Islet of Langerhans (tissue), 1 donor: ENCODE data around the gene HOXB2.

ENCODE experiments used
- FAIRE-seq: peaks from one replicate; lab custom pipeline; 2011; peaks lifted over from hg19 to GRCh38; lab: Jason Lieb, UNC

The HOXB2 gene

DNA sequence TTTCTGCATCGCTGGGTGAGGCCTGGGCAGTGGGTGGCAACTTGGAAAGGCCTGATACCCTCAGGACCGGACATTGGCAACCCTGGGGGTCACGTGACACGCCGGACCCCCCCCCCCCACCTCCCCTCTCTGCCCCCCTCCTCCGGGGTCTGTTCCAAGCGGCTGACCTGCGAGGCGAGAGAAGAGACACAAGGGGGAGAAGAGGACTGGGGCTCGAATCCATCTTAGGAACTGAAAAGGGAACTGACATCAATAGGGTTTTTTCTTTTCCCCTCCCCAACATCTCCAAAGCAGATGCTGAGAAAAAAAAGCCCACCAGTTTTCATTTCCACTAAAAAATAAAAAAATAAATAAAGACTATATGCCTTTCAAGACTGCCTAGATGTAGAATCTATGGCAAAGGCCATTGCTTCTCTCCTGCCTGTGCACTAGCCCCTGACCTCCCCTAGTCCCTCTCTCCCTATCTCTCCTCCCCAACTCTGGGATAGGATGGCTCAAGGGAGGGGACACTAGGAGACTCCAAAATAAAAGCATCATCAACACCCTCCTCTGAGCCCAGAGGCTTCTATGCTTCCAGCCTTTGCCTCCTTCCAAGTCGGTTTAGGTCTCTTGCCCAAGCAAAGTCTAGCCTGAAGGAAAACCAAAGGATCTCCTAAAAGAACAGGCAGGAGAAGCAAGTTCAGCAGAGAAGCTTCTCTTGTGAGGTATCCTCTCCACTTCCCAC, 7.7 kb upstream of the HOXB2 start:
- no peak for FAIRE-seq

DNA sequence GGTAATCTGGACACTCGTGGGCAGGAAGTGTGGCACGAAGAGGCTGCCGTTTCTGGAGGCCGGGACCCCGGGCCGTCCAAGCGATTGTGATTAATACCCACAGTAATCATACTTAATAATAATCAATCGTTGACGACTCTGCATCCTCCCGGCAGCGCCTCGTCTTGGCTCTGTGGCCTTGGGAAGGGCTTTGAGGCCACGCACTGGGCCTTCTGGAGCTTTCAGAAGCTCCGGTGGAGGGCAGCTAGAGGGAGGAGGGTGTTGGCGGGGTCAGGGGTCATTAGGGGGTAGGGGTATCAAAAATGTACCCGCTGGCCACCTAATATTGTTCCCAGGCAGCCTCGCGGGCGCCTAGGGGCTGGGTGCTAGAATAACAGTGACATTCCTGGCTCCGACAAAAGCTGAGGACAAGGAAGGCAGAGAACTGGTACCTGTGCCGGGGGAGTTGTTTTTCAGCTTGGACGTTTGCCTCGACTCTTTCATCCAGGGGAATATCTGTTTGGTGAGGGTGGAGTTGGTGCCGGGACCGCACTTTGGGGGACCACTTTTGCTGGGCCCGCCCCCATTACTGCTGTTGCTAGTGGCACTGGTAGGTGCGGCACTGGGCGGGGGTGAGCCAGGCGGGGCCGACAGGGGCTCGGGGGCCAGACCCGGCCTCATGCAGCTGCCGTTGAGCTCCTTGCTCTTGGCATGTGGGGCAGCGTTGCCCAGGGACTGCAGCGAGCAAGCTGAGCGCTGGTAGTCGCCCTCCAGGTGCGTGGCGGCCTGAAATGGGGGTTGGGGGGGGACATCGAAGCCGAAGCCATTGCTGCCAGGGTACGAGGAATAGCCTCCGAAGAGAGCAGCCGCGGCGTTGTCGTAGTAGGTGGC, 6.9 kb upstream of the HOXB2 start:
- FAIRE-seq: no peak

- no peak for FAIRE-seq
These were observed 6.3 kb upstream of the HOXB2 start for GRCh38 chr17:48551214-48551555.

DNA sequence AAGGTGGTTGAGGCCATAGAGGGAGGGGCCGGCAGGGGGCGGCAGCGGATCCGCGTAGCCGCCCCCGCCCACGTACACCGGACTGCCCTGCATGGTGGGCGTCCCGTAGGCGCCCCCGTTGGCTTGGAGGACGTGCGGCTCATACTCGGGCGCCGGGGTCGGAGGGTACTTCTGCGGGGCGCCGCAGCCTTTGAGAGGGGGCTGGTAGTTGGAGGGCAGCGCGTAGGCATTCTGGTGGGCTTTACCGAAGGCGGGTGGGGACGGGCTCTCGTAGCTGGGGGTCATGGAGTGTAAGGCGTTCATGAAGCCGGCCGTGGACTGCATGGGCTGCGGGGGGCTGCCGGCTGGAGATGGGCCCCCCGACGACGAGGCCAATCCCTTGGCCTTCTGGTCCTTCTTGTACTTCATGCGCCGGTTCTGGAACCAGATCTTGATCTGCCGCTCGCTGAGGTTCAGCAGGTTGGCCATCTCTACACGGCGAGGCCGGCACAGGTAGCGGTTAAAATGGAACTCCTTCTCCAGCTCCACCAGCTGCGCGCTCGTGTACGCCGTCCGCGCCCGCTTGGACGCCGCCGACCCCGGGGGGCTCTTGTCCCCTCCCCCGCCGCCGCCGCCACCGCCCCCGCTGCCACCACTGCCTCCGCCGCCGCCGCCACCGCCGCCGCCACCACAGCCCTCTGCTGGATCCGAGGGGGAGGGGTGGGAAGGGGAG, 5.7 kb upstream of the HOXB2 start:
- FAIRE-seq: no peak

- no peak for FAIRE-seq
These were observed 5.1 kb upstream of the HOXB2 start for GRCh38 chr17:48549914-48550501.

- FAIRE-seq: no peak
These were observed 4.3 kb upstream of the HOXB2 start for GRCh38 chr17:48549281-48549630.

- no peak for FAIRE-seq
These were observed 3.8 kb upstream of the HOXB2 start for GRCh38 chr17:48548523-48549280.

DNA sequence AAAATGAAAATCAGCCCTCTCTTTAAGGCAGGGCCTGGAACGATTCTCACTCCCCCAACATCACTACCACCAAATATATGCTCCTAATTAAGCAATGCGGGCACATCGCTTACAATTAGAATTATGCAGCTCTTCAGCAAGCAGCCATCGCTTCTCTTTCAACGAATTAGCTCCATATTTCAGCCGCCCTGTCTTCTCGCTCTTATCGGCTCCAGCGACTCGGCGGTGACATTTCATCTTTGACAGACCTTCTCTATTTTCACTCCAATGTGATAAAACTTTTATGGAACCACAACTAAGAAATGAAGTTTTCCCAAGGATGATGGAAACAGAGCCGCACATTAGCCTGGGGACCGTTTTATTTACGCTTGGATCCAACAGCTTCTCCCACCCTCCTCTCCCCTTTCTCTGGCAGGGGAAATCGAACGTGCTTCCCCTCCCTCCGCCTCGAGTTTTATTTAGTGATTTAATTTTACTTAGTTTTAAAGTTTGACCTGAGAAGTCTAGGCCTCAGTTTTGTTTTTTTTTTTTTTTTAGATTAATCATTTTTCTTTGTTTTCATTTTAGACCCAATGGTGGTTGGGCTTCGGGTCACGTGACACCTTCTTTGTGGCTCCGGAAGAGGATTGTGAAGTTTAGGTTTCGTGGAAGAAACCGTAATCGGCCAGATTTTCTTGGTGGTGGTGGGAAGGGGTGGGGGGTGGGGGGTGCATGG, 3.1 kb upstream of the HOXB2 start:
- FAIRE-seq: no peak

- no peak for FAIRE-seq
These were observed 2.3 kb upstream of the HOXB2 start for GRCh38 chr17:48546924-48547807.

DNA sequence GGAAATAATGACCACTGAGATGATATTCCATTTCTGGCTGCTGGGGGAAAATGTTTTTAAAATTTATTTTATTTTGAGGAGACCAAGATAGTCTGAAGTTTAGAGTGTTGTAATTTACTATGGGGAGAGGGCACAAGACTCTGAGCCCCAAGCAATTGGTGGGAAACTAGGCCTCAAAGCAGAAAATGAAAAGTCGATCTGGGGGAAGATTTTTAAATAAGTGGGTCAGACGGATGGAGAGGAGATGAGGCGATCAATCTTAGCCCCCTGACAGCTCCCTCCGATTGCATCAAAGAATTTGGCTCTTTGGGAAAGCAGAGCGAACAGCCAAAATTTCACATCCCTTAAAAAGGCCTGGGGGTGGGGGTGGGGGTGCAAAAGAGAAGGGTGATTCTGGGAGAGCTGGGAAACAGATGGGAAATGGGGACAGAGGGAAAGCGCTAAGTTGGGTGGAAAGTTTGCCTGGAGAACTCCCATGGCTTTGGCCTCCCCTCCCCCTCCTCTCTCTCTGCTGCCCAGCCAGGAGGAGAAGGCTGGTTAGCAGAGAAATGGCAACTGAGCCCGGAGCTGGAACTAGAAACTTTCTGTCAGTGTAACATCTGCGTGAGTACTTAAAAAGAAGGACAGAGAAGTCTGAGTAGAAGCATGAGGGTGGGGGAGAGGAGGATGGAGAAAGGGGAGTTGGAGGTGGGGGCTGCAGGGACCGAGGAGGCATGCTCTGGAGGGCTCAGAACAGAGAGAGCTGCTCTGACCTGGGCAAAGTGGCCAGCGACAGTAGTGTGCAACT, 1.4 kb upstream of the HOXB2 start:
- FAIRE-seq: no peak

- no peak for FAIRE-seq
These were observed 630 bp upstream of the HOXB2 start for GRCh38 chr17:48545539-48545938.

- FAIRE-seq: no peak
These were observed 424 bp downstream of the HOXB2 start for GRCh38 chr17:48544349-48545021.

DNA sequence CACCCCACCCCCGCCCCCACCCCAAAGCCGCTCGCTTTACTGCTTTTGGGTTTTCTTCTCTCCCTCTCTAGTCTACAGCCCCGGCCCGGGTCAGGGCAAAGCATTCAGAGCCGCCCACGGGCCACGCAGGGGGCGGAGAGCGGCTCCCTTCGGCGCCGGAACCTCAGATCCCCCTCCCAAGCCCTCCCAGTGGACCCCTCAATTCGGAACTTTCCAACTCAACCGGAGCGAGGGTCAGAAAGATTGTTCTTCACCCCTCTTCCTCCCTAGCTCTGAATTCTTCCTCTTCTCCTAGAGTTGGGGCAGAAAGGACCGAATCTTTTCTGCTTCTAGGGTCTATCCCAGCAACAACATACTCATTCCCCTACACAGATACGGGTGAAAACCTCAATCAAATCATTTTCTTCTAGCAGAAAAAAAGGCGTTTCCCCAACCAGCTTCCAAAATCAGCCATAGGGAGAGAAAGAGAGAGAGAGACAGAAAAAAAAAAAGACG, 1.0 kb downstream of the HOXB2 start:
- no peak for FAIRE-seq

DNA sequence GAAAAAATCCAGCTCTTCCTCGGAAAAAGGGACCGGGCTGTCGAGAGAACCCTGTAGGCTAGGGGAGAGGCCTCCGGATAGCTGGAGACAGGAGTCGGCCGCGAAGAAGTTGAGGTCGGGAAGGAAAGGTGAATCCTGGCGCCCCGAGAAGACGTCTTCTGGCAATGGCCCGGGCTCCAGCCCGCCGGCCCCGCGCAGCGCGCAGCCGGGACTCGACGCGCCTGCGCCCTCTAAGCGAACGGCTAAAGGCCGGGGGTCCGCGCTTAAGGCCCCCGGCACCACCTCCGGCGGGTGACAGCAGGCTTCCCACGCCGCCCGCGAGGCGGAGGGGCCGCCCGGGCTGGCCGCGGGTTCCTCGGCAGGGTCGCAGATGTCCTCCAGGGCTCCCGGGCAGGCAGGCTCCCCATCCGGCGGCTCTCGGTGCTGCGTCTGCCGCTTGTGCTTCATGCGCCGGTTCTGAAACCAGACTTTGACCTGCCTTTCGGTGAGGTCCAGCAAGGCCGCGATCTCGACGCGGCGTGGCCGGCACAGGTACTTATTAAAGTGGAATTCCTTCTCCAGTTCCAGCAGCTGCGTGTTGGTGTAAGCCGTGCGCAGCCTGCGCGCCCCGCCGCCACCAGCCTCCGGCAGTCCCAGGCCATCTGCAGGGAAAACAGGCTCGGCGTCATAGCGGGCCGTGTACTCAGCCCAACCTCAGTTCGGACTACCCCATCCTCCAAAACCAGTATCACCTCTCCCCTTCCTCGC, 1.6 kb downstream of the HOXB2 start:
- FAIRE-seq: no peak

DNA sequence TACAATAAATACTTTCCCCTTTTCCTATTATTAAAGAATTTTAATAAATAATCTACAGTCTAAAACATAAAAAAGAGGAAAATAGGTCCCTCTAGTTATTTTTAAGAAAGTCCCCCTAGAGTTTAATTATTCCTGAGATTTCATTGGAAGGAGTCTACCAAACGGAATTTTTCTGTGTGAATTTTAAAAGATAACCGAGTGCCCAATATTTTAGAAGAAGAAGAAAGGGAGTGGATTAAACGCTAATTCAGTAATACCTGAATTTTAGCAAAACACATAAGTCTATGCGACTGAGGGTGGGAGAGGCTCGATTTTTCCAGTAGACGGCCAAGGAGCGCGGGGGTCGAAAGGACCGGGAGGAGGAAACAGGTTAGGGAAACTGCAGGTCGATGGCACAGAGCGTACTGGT, 2.2 kb downstream of the HOXB2 start:
- FAIRE-seq: no peak

GRCh38 chr17:48542114-48542656, 2.7 kb downstream of the HOXB2 start:
- FAIRE-seq: no peak

DNA sequence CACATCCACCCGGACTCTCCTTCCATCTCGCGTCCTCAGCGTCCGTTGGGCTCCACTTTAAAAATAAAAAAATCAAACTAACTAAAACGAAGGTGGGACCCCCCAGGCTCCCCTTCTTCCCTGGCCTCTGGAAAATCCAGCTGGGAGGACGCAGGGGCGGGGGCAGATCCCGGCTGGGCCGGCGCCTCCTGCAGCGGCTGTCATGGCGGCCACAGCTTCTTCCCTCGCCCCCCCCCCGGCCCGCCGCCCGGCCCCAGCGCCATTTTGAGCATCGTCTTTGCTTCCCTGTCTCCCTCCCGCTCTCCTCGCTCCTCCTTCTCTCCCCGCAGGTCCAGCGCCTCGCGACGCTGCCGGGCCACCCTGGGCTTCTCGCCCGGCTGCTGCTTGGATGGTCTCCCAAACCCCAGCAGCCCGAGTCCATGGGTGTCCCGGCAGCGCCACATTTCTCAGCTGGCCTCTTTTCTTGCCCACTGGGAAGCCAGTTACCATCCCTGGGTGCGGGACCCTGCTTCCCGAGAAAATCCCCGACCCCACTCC, 3.3 kb downstream of the HOXB2 start:
- no peak for FAIRE-seq
